Measurements from ENCODE around the gene KCNIP4. TPM values are rescaled to one million over a fixed set of nuclear protein-coding genes. Genes with fewer than 3 reads are reported as not detected.

The KCNIP4 gene
- total and polyA plus RNA-seq, 2 of the 8 experiments (the other 6 are each of a cell fraction or from before 2014, with no cell fraction given) = 0.06 TPM; not detected in 1

DNA sequence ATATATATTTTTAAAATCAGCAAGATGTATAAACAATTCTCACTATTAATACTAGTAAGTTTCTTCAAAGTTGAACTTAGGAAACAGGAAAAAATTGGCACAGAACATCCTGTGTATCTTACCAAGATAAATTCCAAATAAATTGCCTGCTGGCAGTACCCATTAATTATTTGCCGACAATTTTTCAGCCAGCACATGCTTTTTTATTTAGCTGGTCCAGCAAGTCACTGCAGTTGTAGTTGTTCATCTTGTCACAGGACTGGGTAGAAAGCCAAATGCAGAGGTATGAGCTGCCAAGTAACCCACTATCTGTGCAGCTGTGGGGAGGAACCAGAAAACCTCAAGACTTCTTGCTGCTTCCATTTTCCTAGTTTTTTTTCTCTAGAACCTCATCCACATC, 1134.9 kb downstream of the KCNIP4 start:
- Histone ChIP-seq H3K27ac (ENCODE audit: low read depth, low read length) (no peak overlapping the region), H3K79me2 (ENCODE audit: control insufficient read depth in 1 of 2, insufficient read depth in 2 of 2, low read length in 2 of 2) (no peaks in the 10 kb centered on the region), H3K9ac (replicated peaks in 1 of 4; ENCODE audit: extremely low read depth in 1 of 4, low read depth in 3 of 4, low read length in 3 of 4) (no peak overlapping the region), H3K79me1 (ENCODE audit: low read depth, low read length) (no peaks in the 10 kb centered on the region), H3K4me3 (ENCODE audit: extremely low read depth in 1 of 4, insufficient read depth in 2 of 4, low read depth in 3 of 4, low read length in 4 of 4) (no peak overlapping the region), H3K23ac (ENCODE audit: insufficient read length) (no peak overlapping the region), H2BK20ac (ENCODE audit: low read length) (no peak overlapping the region), H4K5ac (ENCODE audit: insufficient read length, low read depth, low read length) (no peak overlapping the region), H3K18ac (ENCODE audit: extremely low read depth, low read length) (no peak overlapping the region), H3K4ac (replicated peaks; ENCODE audit: insufficient read length, low read depth, low read length) (no peak overlapping the region), H3K4me2 (ENCODE audit: insufficient read depth in 1 of 2, low read depth in 2 of 2, low read length in 2 of 2) (no peak overlapping the region), H3K56ac (replicated peaks; ENCODE audit: insufficient read length, low read depth, low read length) (no peak overlapping the region), H2BK15ac (ENCODE audit: low read length) (no peak overlapping the region), H4K8ac (ENCODE audit: extremely low read depth, insufficient read depth, low read length) (no peak overlapping the region), H2BK12ac (ENCODE audit: low read depth, low read length) (no peak overlapping the region), H3K23me2 (ENCODE audit: low read depth, low read length) (no peaks in the 10 kb centered on the region), H3K36me3 (ENCODE audit: control insufficient read depth in 2 of 4, insufficient read depth in 4 of 4, low read length in 3 of 4) (no peaks in the 10 kb centered on the region), H3K14ac (ENCODE audit: insufficient read length) (no peak overlapping the region), H3K27me3 (replicated peaks in 1 of 4; ENCODE audit: control insufficient read depth in 3 of 4, extremely low read depth in 1 of 4, insufficient read depth in 3 of 4, low read length in 3 of 4) (no peaks in the 10 kb centered on the region), H3K4me1 (replicated peaks in 1 of 4; ENCODE audit: control insufficient read depth in 3 of 4, insufficient read depth in 4 of 4, low read length in 3 of 4) (peaks cover 0 to 5% (median 5%) of the 10 kb centered on the region in 4 experiments; a peak in 3 of 7 replicates), H2BK120ac (replicated peaks; ENCODE audit: low read depth, low read length) (no peak overlapping the region), H4K91ac (replicated peaks; ENCODE audit: insufficient read length, low read length) (no peak overlapping the region), H2AFZ (ENCODE audit: low read length) (no peak overlapping the region), H2BK5ac (ENCODE audit: low read depth, low read length) (no peak overlapping the region), H4K20me1 (replicated peaks in 1 of 2; ENCODE audit: control insufficient read depth in 1 of 2, insufficient read depth in 2 of 2, low read length in 2 of 2) (no peaks in the 10 kb centered on the region), H2AK5ac (ENCODE audit: low read depth, low read length) (no peak overlapping the region), H3K9me3 (ENCODE audit: insufficient read depth in 2 of 2, low read depth in 1 of 2, low read length in 1 of 2) (no peaks in the 10 kb centered on the region)
- POLR2A ChIA-PET (ENCODE audit: partially characterized antibody) = no interaction called here
- 89% methylated on average over 1 of the region's 1 CpG; no CpG with 5 or more reads in 1 of the 2 experiments for WGBS, 2 experiments (ENCODE audit: extremely low coverage in 1 of 2, insufficient coverage in 1 of 2, insufficient read length in 1 of 2, insufficient replicate concordance in 2 of 2, low coverage in 1 of 2, low lambda C conversion rate in 2 of 2, missing lambda C conversion rate in 1 of 2)
- DNase-seq (ENCODE audit: low read depth in 1 of 2, low spot score in 2 of 2) (no peak), FAIRE-seq (no peak)
- CTCF ChIA-PET (ENCODE audit: partially characterized antibody) = interaction anchor here (1.1 kb wide), 1 partner anchor 142 kb away, joined by 4 read pairs; no protein-coding TSS in a partner anchor
- TF ChIP-seq BCL11A (IDR thresholded peaks at IDR 0.05; ENCODE audit: low read depth in 2 of 2, low read length in 2 of 2) (no peak), NANOG (IDR thresholded peaks at IDR 0.05; ENCODE audit: insufficient read depth, low read depth, low read length, poor library complexity, severe bottlenecking) (no peak), YY1 (IDR thresholded peaks at IDR 0.05; ENCODE audit: low read depth, low read length) (no peak), CBX8 (IDR thresholded peaks at IDR 0.05; ENCODE audit: borderline replicate concordance, low read depth, low read length) (no peak), KDM1A (IDR thresholded peaks at IDR 0.05; ENCODE audit: borderline replicate concordance, low read length) (no peak), SRF (IDR thresholded peaks at IDR 0.05; ENCODE audit: low read depth, low read length) (no peak), TAF7 (optimal IDR thresholded peaks at IDR 0.05; ENCODE audit: borderline replicate concordance, low read depth, low read length) (no peak), NRF1 (IDR thresholded peaks at IDR 0.05; ENCODE audit: low read depth, low read length) (no peak), CHD2 (IDR thresholded peaks at IDR 0.05; ENCODE audit: low read length) (no peak), GTF2F1 (IDR thresholded peaks at IDR 0.05; ENCODE audit: borderline replicate concordance, low read depth, low read length) (no peak), KDM4A (IDR thresholded peaks at IDR 0.05; ENCODE audit: low read depth, low read length, severe bottlenecking) (no peak), GABPA (IDR thresholded peaks at IDR 0.05; ENCODE audit: borderline replicate concordance, insufficient read depth, low read length) (no peak)
- TF ChIP-seq, protein P1, sequence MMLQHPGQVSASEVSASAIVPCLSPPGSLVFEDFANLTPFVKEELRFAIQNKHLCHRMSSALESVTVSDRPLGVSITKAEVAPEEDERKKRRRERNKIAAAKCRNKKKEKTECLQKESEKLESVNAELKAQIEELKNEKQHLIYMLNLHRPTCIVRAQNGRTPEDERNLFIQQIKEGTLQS (IDR thresholded peaks at IDR 0.05; ENCODE audit: insufficient read depth, low read depth, low read length) = no peak

Measured in H1 (cell line).